Adrenal gland (tissue), 12 donors: ENCODE data around the gene TIMM29. TPM values are rescaled to one million over a fixed set of nuclear protein-coding genes. Genes with fewer than 3 reads are reported as not detected.

ENCODE experiments used
- DNase-seq, 7 donors: peaks; one replicate each; pipeline ENCODE4 v3.0.0-alpha.2; 2019 to 2020
- H3K27ac ChIP-seq, 5 donors: fragments of 200-600 bp; sonication (generic) in 4 of 5; 1 replicate in 3 of 5; 2 replicates in 2 of 5; pipeline versions ENCODE4 v1.5.1 to v1.8.0; 2016 to 2020; ENCODE audit warnings: mild to moderate bottlenecking in 1 of 5
- H3K27me3 ChIP-seq: fragments of 200-600 bp; 2 replicates; pipeline ENCODE4 v1.8.0; 2021
- H3K36me3 ChIP-seq, 2 donors: fragments of 200-600 bp; replicated peaks in 1 of 2; 1 replicate in 1 of 2; 2 replicates in 1 of 2; pipeline versions ENCODE4 v1.5.1 to v1.8.0; 2018 to 2022
- H3K4me1 ChIP-seq, 2 donors: fragments of 200-600 bp; replicated peaks in 1 of 2; 1 replicate in 1 of 2; 2 replicates in 1 of 2; pipeline versions ENCODE4 v1.5.1 to v1.8.0; 2018 to 2021
- H3K4me3 ChIP-seq, 4 donors: fragments of 200-600 bp; sonication (generic) in 3 of 4; one replicate each; pipeline ENCODE4 v1.5.1; 2016 to 2018
- H3K9me3 ChIP-seq, 3 donors: fragments of 200-600 bp; sonication (generic) in 1 of 3; replicated peaks in 1 of 3; 1 replicate in 2 of 3; 2 replicates in 1 of 3; pipeline versions ENCODE4 v1.5.1 to v1.8.0; 2016 to 2021
- POLR2A ChIP-seq, 2 donors: fragments of 450-650 bp; IDR thresholded peaks; one replicate each; pipeline ENCODE4 v1.6.1; 2017; ENCODE audit warnings: antibody characterized with exemption in 2 of 2, mild to moderate bottlenecking in 2 of 2, moderate library complexity in 1 of 2
- WGBS, 4 donors: extraction: QIAGEN DNeasy Blood & Tissue Kit in 2 of 4; methylation state at CpG; one replicate each; pipeline versions ENCODE4 v1.1.5 to v1.1.7; 2013 to 2017; 5-methylcytosine and 5-hydroxymethylcytosine counted together
- intact Hi-C, 2 donors: fragments of 100-400 bp; cut with DNase I; formaldehyde crosslinking; loops; one replicate each; pipeline versions ENCODE4 v1.14.1 to v1.15.0; 2022 to 2023
- polyA plus RNA-seq, 3 donors: library from polyadenylated mRNA; stranded (reverse); fragments of 200-250 nt in 2 of 3; fragments of 350-450 nt in 1 of 3; fragmentation: Illumina TruSeq in 1 of 3; extraction: RNeasy Lipid Tissue Mini Kit (QIAGEN cat#74804) in 1 of 3; gene quantifications; one replicate each; pipeline ENCODE4 v1.2.3, GENCODE V29; 2013 to 2014
- total RNA-seq, 9 donors: library from RNA; depleted of rRNA in 4 of 9; stranded (reverse); fragments of >200 nt in 4 of 9; fragments of 120-200 nt in 1 of 9; fragmentation: NEBNext Ultra II Directional in 1 of 9; extraction: Animal tissue kit (Norgen Biotek cat#: 25700) in 1 of 9; gene quantifications; one replicate each; pipeline versions ENCODE4 v1.1.0 to v1.2.4, GENCODE V29; 2013 to 2023
- TF ChIP-seq, protein P1 (sequence below), 6 experiments: fragments of 450-650 bp in 4 of 6; fragments of 200-600 bp in 2 of 6; sonication (generic) in 1 of 6; IDR thresholded peaks; 1 replicate in 5 of 6; 2 replicates in 1 of 6; pipeline versions ENCODE4 v1.5.1 to v1.8.0; 2016 to 2021; ENCODE audit warnings: antibody characterized with exemption in 6 of 6, mild to moderate bottlenecking in 2 of 6, moderate library complexity in 1 of 6
- donor health status: healthy with polysubstance abuse.
- donor health status: Bipolar disorder and iron deficiency.
- donor health status: DM: yes; HTN: yes; CAD: no.
- donor health status: DM: no; HTN: no; CAD: no.
- donor health status: DM: no; HTN: no; CAD: no.
- donor health status: DM: yes; HTN: yes; CAD: no.

The TIMM29 gene
- total and polyA plus RNA-seq, 12 donors: 10.5 to 39.7 (median 26.2) TPM

DNA sequence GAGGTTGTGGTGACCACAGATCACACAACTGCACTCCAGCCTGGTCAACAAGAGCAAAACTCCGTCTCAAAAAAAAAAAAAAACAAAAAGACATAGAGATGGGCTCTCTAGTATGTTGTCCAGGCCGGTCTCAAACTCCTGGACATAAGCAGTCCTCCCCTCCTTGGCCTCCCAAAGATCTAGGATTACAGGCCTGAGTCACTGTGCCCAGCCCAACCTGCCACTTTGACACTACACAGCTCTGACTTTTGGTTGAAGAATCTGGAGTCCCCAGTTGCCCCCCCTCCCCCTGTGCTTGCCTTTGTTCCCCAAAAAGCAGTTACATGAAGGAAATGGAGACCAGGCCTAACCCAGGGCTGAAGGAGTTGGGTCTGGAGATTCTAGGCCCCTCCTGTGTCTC is 44.3 kb upstream of the TIMM29 start:
- Histone ChIP-seq H3K9me3 (no peaks in the 10 kb centered on the region), H3K4me1 (peaks cover 0 to 7% of the 10 kb centered on the region in 2 donors), H3K27me3 (no peaks in the 10 kb centered on the region), H3K4me3 (no peak overlapping the region), H3K36me3 (no peaks in the 10 kb centered on the region), H3K27ac (no peak overlapping the region)
- TF ChIP-seq, protein P1, sequence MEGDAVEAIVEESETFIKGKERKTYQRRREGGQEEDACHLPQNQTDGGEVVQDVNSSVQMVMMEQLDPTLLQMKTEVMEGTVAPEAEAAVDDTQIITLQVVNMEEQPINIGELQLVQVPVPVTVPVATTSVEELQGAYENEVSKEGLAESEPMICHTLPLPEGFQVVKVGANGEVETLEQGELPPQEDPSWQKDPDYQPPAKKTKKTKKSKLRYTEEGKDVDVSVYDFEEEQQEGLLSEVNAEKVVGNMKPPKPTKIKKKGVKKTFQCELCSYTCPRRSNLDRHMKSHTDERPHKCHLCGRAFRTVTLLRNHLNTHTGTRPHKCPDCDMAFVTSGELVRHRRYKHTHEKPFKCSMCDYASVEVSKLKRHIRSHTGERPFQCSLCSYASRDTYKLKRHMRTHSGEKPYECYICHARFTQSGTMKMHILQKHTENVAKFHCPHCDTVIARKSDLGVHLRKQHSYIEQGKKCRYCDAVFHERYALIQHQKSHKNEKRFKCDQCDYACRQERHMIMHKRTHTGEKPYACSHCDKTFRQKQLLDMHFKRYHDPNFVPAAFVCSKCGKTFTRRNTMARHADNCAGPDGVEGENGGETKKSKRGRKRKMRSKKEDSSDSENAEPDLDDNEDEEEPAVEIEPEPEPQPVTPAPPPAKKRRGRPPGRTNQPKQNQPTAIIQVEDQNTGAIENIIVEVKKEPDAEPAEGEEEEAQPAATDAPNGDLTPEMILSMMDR (IDR thresholded peaks at IDR 0.05): no peak
- no peak for TF ChIP-seq POLR2A (IDR thresholded peaks at IDR 0.05)
- intact Hi-C loops: no loop called here
- WGBS, 4 donors: 72 to 86% (median 85%) methylated on average over 2 of the region's 2 CpGs
- peak in 1 of 7 donors; percentile 28 for DNase-seq

DNA sequence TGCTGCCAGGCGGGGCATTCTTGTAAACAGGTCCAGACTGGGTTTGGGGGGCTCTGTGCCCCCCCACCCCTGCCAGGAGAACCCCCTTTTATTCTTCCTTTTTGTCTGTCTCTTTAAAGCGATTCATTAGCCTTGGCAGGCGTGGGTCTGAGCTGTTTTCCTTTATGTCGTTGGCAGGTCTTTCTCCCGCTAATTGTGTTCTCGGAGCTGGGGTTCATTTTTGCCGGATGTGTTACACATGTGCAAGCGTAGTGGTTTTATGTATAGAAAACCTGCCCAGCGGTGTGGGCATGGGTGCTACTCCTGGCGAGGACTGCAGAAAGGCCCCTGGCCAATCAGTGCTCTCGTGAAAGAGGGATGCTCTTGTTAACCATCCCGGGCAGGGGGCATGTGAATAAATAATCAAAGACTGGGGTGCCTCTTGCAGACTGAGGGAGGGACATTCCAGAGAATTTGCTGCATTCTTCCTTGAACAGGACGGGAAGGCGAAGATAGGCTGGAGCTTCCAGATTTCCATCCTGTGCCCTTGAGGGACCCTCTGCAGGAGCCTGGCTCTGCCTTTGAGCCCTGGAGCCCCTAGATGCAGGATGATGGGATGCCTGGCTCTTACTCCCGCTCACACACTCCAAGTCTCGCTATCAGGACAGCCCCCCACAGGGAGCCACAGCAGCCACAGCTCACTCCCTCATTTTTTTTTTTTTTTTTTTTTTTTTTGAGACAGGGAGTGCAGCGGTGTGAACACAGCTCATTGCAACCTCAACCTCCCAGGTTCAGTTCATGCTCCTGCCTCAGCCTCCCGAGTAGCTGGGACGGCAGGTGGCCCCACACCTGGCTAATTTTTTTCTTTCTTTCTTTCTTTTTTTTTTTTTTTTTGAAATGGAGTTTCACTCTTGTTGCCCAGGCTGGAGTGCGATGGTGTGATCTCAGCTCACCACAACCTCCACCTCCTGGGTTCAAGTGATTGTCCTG is 43.1 kb upstream of the TIMM29 start:
- Histone ChIP-seq H3K27ac (no peak overlapping the region), H3K36me3 (no peaks in the 10 kb centered on the region), H3K27me3 (no peaks in the 10 kb centered on the region), H3K4me1 (peaks cover 0 to 7% of the 10 kb centered on the region in 2 donors), H3K9me3 (no peaks in the 10 kb centered on the region), H3K4me3 (no peak overlapping the region)
- TF ChIP-seq, protein P1 (IDR thresholded peaks at IDR 0.05): no peak
- TF ChIP-seq POLR2A (IDR thresholded peaks at IDR 0.05): no peak
- intact Hi-C loops: no loop called here
- no peak for DNase-seq
- 81 to 87% (median 86%) methylated on average over 20 of the region's 20 CpGs for WGBS, 4 donors

- no peaks in the 10 kb centered on the region for H3K27me3 ChIP-seq
- no peaks in the 10 kb centered on the region for H3K36me3 ChIP-seq
- no peaks in the 10 kb centered on the region for H3K9me3 ChIP-seq
- H3K4me1 ChIP-seq: peaks cover 8 to 9% of the 10 kb centered on the region in 2 donors
- TF ChIP-seq POLR2A (IDR thresholded peaks at IDR 0.05): no peak
- TF ChIP-seq, protein P1 (IDR thresholded peaks at IDR 0.05): no peak
- DNase-seq: no peak
- H3K4me3 ChIP-seq: no peak overlapping the region
- H3K27ac ChIP-seq: no peak overlapping the region
- WGBS, 4 donors: 84 to 91% (median 87%) methylated on average over 4 to 9 of the region's 9 CpGs
- intact Hi-C loops: no loop called here
Observed at GRCh38 chr19:10887616-10888367, 40.8 kb upstream of the TIMM29 start.

DNA sequence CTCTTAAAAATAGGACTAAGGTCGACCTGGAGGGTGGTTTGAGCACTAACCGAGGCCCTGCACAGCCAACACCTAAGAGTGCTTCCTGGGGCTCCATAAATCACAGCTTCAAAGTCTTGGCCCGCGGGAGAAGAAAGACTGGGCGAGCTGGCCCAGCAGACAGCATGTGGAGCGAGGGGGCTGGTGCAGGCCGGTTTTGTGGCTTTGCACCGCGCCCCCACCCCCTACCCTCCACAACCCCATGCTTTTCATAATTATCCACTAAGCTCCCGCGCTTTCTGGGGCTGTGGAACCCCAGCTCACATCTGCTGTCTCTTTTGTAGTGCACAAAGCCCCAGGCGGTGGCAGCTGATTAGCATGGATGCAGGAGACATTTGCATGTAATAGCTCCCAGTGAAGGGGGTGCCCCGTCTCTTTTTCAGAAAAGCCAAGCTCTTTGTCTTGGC is 40.2 kb upstream of the TIMM29 start:
- no peak for DNase-seq
- 67 to 80% (median 77%) methylated on average over 4 to 13 of the region's 13 CpGs for WGBS, 4 donors
- Histone ChIP-seq H3K36me3 (no peaks in the 10 kb centered on the region), H3K9me3 (no peaks in the 10 kb centered on the region), H3K27ac (no peak overlapping the region), H3K4me1 (peaks cover 8 to 9% of the 10 kb centered on the region in 2 donors), H3K4me3 (no peak overlapping the region), H3K27me3 (no peaks in the 10 kb centered on the region)
- no peak for TF ChIP-seq POLR2A (IDR thresholded peaks at IDR 0.05)
- TF ChIP-seq, protein P1 (IDR thresholded peaks at IDR 0.05): no peak
- intact Hi-C loops: no loop called here
